ENCODE measurements around the gene ANO9.
A peak's percentile ranks its signal among the peaks of the same experiment; 100 is the strongest.
"Not testable (repeated sequence)": the region's sequence is repeated elsewhere in the genome, so short reads cannot be mapped to it uniquely, and the experiment has no call there.

Gene ANO9

DNA sequence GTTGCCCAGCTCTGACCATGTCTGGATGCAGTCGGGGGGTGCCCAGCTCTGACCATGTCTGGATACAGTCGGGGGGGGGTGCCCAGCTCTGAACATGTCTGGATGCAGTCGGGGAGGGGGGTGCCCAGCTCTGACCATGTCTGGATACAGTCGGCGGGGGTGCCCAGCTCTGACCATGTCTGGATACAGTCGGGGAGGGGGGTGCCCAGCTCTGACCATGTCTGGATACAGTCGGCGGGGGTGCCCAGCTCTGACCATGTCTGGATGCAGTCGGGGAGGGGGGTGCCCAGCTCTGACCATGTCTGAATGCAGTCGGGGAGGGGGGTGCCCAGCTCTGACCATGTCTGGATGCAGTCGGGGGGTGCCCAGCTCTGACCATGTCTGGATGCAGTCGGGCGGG, 31.1 kb downstream of the ANO9 start:
- not testable (repeated sequence) for H3K79me2 ChIP-seq (ENCODE audit: control insufficient read depth, insufficient read depth, low read length, poor library complexity)
- WGBS (ENCODE audit: extremely low coverage, insufficient coverage, insufficient read length) = no CpG with 5 or more reads among the region's 13 CpGs

DNA sequence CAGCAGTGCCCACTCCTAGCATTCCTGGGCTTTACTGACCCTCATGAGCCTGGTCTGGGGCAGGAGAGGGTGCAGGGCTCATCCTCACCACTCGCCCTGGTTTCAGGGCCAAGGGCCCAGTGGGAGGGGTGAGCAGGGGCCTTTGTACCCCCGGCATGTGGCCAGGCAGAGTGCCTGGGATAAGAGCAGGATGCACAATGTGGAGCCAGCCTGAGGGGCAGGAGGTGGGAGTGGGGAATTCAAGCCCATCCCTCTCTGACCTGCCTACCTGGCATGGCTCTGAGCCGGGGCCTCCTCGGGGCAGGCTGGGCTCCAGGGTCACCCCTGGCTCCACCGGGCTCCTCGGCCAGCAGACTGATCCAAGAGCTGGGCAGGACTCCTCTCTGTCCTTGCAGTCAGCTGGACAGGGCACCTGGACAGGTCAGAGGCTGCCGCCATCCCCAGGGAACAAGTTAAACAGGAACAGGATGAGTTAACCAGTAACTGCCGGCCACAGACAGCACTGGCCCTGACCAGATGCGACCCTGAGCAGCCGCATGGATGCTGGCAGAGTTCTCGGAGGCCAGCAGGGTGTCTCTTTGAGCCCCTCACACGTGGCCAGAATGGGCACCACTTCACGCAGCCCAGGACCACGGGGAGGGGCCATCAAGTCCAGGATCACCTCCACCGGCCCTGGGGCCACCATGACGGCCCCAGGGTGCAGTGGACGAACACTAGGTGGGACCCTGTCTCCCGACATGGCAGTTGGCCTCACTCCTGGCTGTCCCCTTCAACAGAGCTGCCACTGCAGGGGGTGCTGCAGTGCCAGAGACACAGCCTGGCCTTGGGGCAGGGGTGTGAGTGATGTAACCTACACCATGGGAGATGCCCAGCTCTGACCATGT, 32.0 kb downstream of the ANO9 start:
- no peak overlapping the region for H3K23ac ChIP-seq (ENCODE audit: low read length)
- H3K18ac ChIP-seq (ENCODE audit: low read length) = no peak overlapping the region
- peak overlapping the region; percentile 42 for H2AK5ac ChIP-seq (ENCODE audit: low read length)
- H3K27me3 ChIP-seq (ENCODE audit: insufficient read depth, low read length) = no peaks in the 10 kb centered on the region
- no peak overlapping the region for H3K4me2 ChIP-seq (ENCODE audit: low read length)
- H3K9me3 ChIP-seq (ENCODE audit: insufficient read depth, low read depth, low read length) = peaks cover 2% of the 10 kb centered on the region
- no peak overlapping the region for H3K27ac ChIP-seq (ENCODE audit: low read depth, low read length)
- peaks cover 3% of the 10 kb centered on the region for H3K79me2 ChIP-seq (ENCODE audit: control insufficient read depth, insufficient read depth, low read length, poor library complexity)
- no CpG with 5 or more reads among the region's 18 CpGs for WGBS (ENCODE audit: extremely low coverage, insufficient coverage, insufficient read length)
- H4K91ac ChIP-seq (ENCODE audit: low read depth, low read length) = no peak overlapping the region
- H4K8ac ChIP-seq (ENCODE audit: low read depth, low read length) = no peak overlapping the region
- H2BK5ac ChIP-seq (ENCODE audit: low read depth, low read length, poor library complexity) = no peak overlapping the region
- peaks cover 4% of the 10 kb centered on the region for H3K79me1 ChIP-seq (ENCODE audit: low read length)
- H3K4ac ChIP-seq (ENCODE audit: low read depth, low read length) = no peak overlapping the region
- no peak overlapping the region for H2BK12ac ChIP-seq (ENCODE audit: low read length)
- no peak overlapping the region for H2AFZ ChIP-seq (ENCODE audit: insufficient read depth, low read length, poor library complexity)
- peaks cover 15 to 18% of the 10 kb centered on the region in 2 experiments for H3K4me1 ChIP-seq (ENCODE audit: control insufficient read depth in 1 of 2, insufficient read depth in 2 of 2, low read length in 2 of 2)
- no peak overlapping the region for H3K9ac ChIP-seq (ENCODE audit: low read length)
- H2BK120ac ChIP-seq (ENCODE audit: insufficient read depth, low read length, poor library complexity) = no peak overlapping the region
- peak; percentile 80 to 82 for DNase-seq
- peaks cover 8 to 12% of the 10 kb centered on the region in 2 experiments for H3K36me3 ChIP-seq (ENCODE audit: control insufficient read depth in 1 of 2, insufficient read depth in 2 of 2, low read length in 2 of 2)
- H3K4me3 ChIP-seq (ENCODE audit: low read depth, low read length) = no peak overlapping the region
- no peak overlapping the region for H4K12ac ChIP-seq (ENCODE audit: low read depth, low read length)
- no peak overlapping the region for H3K14ac ChIP-seq (ENCODE audit: low read length)

More for the DNA sequence above, 31.1 kb downstream of the ANO9 start:
- not testable (repeated sequence) for H4K91ac ChIP-seq (ENCODE audit: low read depth, low read length); H2BK120ac ChIP-seq (ENCODE audit: insufficient read depth, low read length, poor library complexity); H3K27ac ChIP-seq (ENCODE audit: low read depth, low read length); H3K9ac ChIP-seq (ENCODE audit: low read length); H3K27me3 ChIP-seq (ENCODE audit: insufficient read depth, low read length); H2AK5ac ChIP-seq (ENCODE audit: low read length); H3K4ac ChIP-seq (ENCODE audit: low read depth, low read length); DNase-seq; H4K12ac ChIP-seq (ENCODE audit: low read depth, low read length); H2BK5ac ChIP-seq (ENCODE audit: low read depth, low read length, poor library complexity); H3K23ac ChIP-seq (ENCODE audit: low read length); H3K18ac ChIP-seq (ENCODE audit: low read length); H3K4me2 ChIP-seq (ENCODE audit: low read length); H3K4me3 ChIP-seq (ENCODE audit: low read depth, low read length); H3K36me3 ChIP-seq (ENCODE audit: control insufficient read depth in 1 of 2, insufficient read depth in 2 of 2, low read length in 2 of 2); H3K79me1 ChIP-seq (ENCODE audit: low read length); H3K9me3 ChIP-seq (ENCODE audit: insufficient read depth, low read depth, low read length); H2AFZ ChIP-seq (ENCODE audit: insufficient read depth, low read length, poor library complexity); H4K8ac ChIP-seq (ENCODE audit: low read depth, low read length); H3K14ac ChIP-seq (ENCODE audit: low read length); H2BK12ac ChIP-seq (ENCODE audit: low read length)
- peaks cover 18% of the 10 kb centered on the region in 2 experiments for H3K4me1 ChIP-seq (ENCODE audit: control insufficient read depth in 1 of 2, insufficient read depth in 2 of 2, low read length in 2 of 2)

DNA sequence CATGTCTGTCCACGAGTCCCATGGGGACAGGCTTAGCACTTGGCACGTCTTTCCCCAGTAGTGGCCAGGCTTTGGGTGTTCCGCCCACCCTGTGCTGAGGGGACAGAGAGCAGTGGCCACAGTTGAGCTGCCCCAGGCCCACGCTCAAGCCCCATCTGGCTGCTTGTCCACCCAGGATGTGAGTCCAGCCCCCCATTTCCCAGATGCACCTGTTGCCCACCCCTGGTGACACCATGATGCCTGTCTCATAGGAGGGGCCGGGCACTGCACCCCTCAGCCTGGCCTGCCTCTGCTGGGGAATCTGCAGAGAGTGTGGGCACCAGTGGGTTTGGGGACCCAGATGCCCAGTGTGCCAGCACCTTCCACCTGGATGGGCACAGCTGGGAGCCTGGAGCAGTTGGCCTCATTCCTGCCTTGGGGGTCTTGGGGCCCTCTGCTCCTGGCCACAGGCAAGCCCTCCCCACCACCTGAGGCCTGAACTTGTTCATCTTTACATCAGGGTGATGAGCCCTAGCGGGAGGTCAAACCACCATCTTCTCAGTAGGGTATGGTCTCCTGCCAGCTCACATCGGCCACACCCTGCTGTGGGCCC, 32.7 kb downstream of the ANO9 start:
- no peak overlapping the region for H3K14ac ChIP-seq (ENCODE audit: low read length)
- H3K23ac ChIP-seq (ENCODE audit: low read length) = no peak overlapping the region
- no peaks in the 10 kb centered on the region for H3K9me3 ChIP-seq (ENCODE audit: insufficient read depth, low read depth, low read length)
- no peak overlapping the region for H2BK5ac ChIP-seq (ENCODE audit: low read depth, low read length, poor library complexity)
- no peak overlapping the region for H3K4me3 ChIP-seq (ENCODE audit: low read depth, low read length)
- H3K79me2 ChIP-seq (ENCODE audit: control insufficient read depth, insufficient read depth, low read length, poor library complexity) = peaks cover 3% of the 10 kb centered on the region
- H3K4me2 ChIP-seq (ENCODE audit: low read length) = no peak overlapping the region
- H3K18ac ChIP-seq (ENCODE audit: low read length) = no peak overlapping the region
- no peak overlapping the region for H4K91ac ChIP-seq (ENCODE audit: low read depth, low read length)
- no peak overlapping the region for H2BK120ac ChIP-seq (ENCODE audit: insufficient read depth, low read length, poor library complexity)
- no peak overlapping the region for H3K4ac ChIP-seq (ENCODE audit: low read depth, low read length)
- no peak for DNase-seq
- H2AK5ac ChIP-seq (ENCODE audit: low read length) = no peak overlapping the region
- peaks cover 4% of the 10 kb centered on the region for H3K79me1 ChIP-seq (ENCODE audit: low read length)
- no peak overlapping the region for H2AFZ ChIP-seq (ENCODE audit: insufficient read depth, low read length, poor library complexity)
- H3K36me3 ChIP-seq (ENCODE audit: control insufficient read depth in 1 of 2, insufficient read depth in 2 of 2, low read length in 2 of 2) = peaks cover 16 to 20% of the 10 kb centered on the region in 2 experiments
- H3K27me3 ChIP-seq (ENCODE audit: insufficient read depth, low read length) = no peaks in the 10 kb centered on the region
- H2BK12ac ChIP-seq (ENCODE audit: low read length) = no peak overlapping the region
- H4K8ac ChIP-seq (ENCODE audit: low read depth, low read length) = no peak overlapping the region
- H3K27ac ChIP-seq (ENCODE audit: low read depth, low read length) = no peak overlapping the region
- no peak overlapping the region for H4K12ac ChIP-seq (ENCODE audit: low read depth, low read length)
- no CpG with 5 or more reads among the region's 7 CpGs for WGBS (ENCODE audit: extremely low coverage, insufficient coverage, insufficient read length)
- no peak overlapping the region for H3K9ac ChIP-seq (ENCODE audit: low read length)
- peaks cover 15 to 18% of the 10 kb centered on the region in 2 experiments for H3K4me1 ChIP-seq (ENCODE audit: control insufficient read depth in 1 of 2, insufficient read depth in 2 of 2, low read length in 2 of 2)

DNA sequence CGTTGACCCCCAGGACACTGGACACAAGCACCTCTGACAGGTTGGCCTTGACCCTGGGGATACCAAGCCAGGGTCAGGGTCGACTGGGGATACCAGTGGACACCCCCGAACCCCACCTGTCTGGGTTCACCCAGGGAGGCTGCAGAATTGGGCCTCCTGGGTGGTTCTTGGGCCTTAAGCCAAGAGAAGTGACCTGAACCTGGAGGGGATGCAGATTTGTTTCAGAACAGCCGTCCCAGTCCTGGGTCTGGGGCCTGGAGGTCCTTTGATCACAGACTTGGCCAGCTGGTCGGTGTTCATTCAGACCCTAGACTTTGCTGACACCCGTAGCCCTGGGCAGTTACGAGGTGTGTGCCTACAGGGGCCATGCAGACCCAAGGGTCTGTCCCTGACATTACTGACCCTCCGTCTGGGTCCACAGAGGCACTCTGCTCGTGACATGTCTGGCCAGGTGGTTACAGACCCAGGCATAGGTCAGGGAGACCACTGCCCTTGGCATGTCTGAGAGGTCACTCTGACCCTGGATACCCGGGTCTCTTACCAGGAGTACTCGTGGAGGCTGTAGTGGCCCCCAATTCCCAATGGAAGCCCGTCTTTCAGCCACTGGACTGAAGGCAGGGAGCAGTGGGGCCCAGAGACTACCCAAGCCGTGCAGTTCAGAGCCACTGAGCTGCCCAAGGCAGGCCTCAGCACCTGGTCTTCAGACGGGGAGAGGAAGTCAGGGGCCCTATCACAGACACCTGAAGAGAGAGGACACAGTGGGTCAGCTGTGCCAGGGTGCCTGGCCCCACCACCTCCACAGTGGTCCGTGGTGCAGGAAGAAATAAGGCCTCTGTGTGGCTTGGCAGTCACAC, 33.4 kb downstream of the ANO9 start:
- Histone ChIP-seq H2BK120ac (ENCODE audit: insufficient read depth, low read length, poor library complexity) (no peak overlapping the region), H4K8ac (ENCODE audit: low read depth, low read length) (no peak overlapping the region), H3K4ac (ENCODE audit: low read depth, low read length) (no peak overlapping the region), H2AK5ac (ENCODE audit: low read length) (no peak overlapping the region), H3K4me2 (ENCODE audit: low read length) (no peak overlapping the region), H3K36me3 (ENCODE audit: control insufficient read depth in 1 of 2, insufficient read depth in 2 of 2, low read length in 2 of 2) (peaks cover 23 to 27% of the 10 kb centered on the region in 2 experiments), H4K12ac (ENCODE audit: low read depth, low read length) (no peak overlapping the region), H3K18ac (ENCODE audit: low read length) (no peak overlapping the region), H3K27me3 (ENCODE audit: insufficient read depth, low read length) (no peaks in the 10 kb centered on the region), H2BK5ac (ENCODE audit: low read depth, low read length, poor library complexity) (no peak overlapping the region), H2BK12ac (ENCODE audit: low read length) (no peak overlapping the region), H3K79me2 (ENCODE audit: control insufficient read depth, insufficient read depth, low read length, poor library complexity) (peaks cover 3% of the 10 kb centered on the region), H2AFZ (ENCODE audit: insufficient read depth, low read length, poor library complexity) (no peak overlapping the region), H3K23ac (ENCODE audit: low read length) (no peak overlapping the region), H3K9ac (ENCODE audit: low read length) (no peak overlapping the region), H3K79me1 (ENCODE audit: low read length) (peaks cover 4% of the 10 kb centered on the region), H3K4me1 (ENCODE audit: control insufficient read depth in 1 of 2, insufficient read depth in 2 of 2, low read length in 2 of 2) (peaks cover 15 to 18% of the 10 kb centered on the region in 2 experiments), H4K91ac (ENCODE audit: low read depth, low read length) (no peak overlapping the region), H3K9me3 (ENCODE audit: insufficient read depth, low read depth, low read length) (no peaks in the 10 kb centered on the region), H3K14ac (ENCODE audit: low read length) (no peak overlapping the region), H3K27ac (ENCODE audit: low read depth, low read length) (no peak overlapping the region), H3K4me3 (ENCODE audit: low read depth, low read length) (no peak overlapping the region)
- no peak for DNase-seq
- WGBS (ENCODE audit: extremely low coverage, insufficient coverage, insufficient read length) = no CpG with 5 or more reads among the region's 15 CpGs
